GM18517 (cell line): ENCODE results near the gene NPFFR1.
"Not testable (repeated sequence)": the region's sequence is repeated elsewhere in the genome, so short reads cannot be mapped to it uniquely, and the experiment has no call there.

Experiments used
- ATAC-seq: cut with Tn5 transposase; IDR thresholded peaks from one replicate; pipeline ENCODE4 v1.9.1; 2021; ENCODE audit warnings: mild to moderate bottlenecking, moderate library complexity; ENCODE audit not compliant: unreplicated experiment

The NPFFR1 gene

GRCh38 chr10:70258216-70258615 is 25.6 kb downstream of the NPFFR1 start:
- no peak for ATAC-seq

- ATAC-seq, result not testable (repeated sequence)
Observed at GRCh38 chr10:70257816-70258215, 26.0 kb downstream of the NPFFR1 start.

GRCh38 chr10:70256463-70256862 is 27.3 kb downstream of the NPFFR1 start:
- ATAC-seq, result no peak

GRCh38 chr10:70255329-70256299 is 28.2 kb downstream of the NPFFR1 start:
- no peak for ATAC-seq

- no peak for ATAC-seq
Observed at GRCh38 chr10:70254778-70255328, 29.0 kb downstream of the NPFFR1 start.

- ATAC-seq, result no peak
Observed at GRCh38 chr10:70253878-70254765, 29.7 kb downstream of the NPFFR1 start.

GRCh38 chr10:70250961-70251680 is 32.7 kb downstream of the NPFFR1 start:
- no peak for ATAC-seq

- no peak for ATAC-seq
Observed at GRCh38 chr10:70247360-70247759, 36.4 kb downstream of the NPFFR1 start.

- no peak for ATAC-seq
Observed at GRCh38 chr10:70241081-70241480, 42.7 kb downstream of the NPFFR1 start.

GRCh38 chr10:70239986-70240385 is 43.8 kb downstream of the NPFFR1 start:
- not testable (repeated sequence) for ATAC-seq

GRCh38 chr10:70239077-70239976 is 44.5 kb downstream of the NPFFR1 start:
- not testable (repeated sequence) for ATAC-seq

GRCh38 chr10:70237958-70238536 is 45.8 kb downstream of the NPFFR1 start:
- not testable (repeated sequence) for ATAC-seq

- no peak for ATAC-seq
Observed at GRCh38 chr10:70234668-70235447, 48.9 kb downstream of the NPFFR1 start.

GRCh38 chr10:70233939-70234300 is 49.9 kb downstream of the NPFFR1 start:
- no peak for ATAC-seq

- peak; percentile 71 for ATAC-seq
Observed at GRCh38 chr10:70233109-70233938, 50.5 kb downstream of the NPFFR1 start, which contains the start of gene PPA1. TSS of gene PPA1 (minus strand) at chr10:70233429. CDS start at chr10:70233327, 102 bp downstream.

- no peak for ATAC-seq
Observed at GRCh38 chr10:70232859-70233108, 51.0 kb downstream of the NPFFR1 start.

- no peak for ATAC-seq
Observed at GRCh38 chr10:70232155-70232858, 51.5 kb downstream of the NPFFR1 start.
